K562 (cell line): Measurements from ENCODE around the gene PAN3. TPM values are rescaled to one million over a fixed set of nuclear protein-coding genes. Genes with fewer than 3 reads are reported as not detected.

Experiments
- CREBBP ChIP-seq: IDR thresholded peaks from one replicate; pipeline ENCODE4 v1.6.1; 2012; ENCODE audit warnings: low read depth, mild to moderate bottlenecking, control low read depth, inconsistent platforms, low read length
- KAT2B ChIP-seq: IDR thresholded peaks from one replicate; pipeline ENCODE4 v1.6.1; 2012; ENCODE audit warnings: low read depth, mild to moderate bottlenecking, control low read depth, inconsistent platforms, low read length, moderate library complexity
- OTX1 ChIP-seq: fragments of 450-650 bp; formaldehyde crosslinking; IDR thresholded peaks from 2 replicates; pipeline ENCODE4 v1.4.0; 2022; ENCODE audit warnings: mild to moderate bottlenecking
- POLR2G ChIP-seq: fragments of 200-400 bp; formaldehyde crosslinking; IDR thresholded peaks from 2 replicates; pipeline ENCODE4 v1.6.1; 2017; ENCODE audit warnings: low read depth, mild to moderate bottlenecking, antibody characterized with exemption, low read length, moderate library complexity
- PRMT5 ChIP-seq: sonication (generic); formaldehyde crosslinking; IDR thresholded peaks from 2 replicates; pipeline ENCODE4 v1.5.0; 2020; ENCODE audit warnings: missing genetic modification reagents
- STAT5A ChIP-seq: IDR thresholded peaks from 2 replicates; pipeline ENCODE4 v1.6.1; 2012; ENCODE audit warnings: low read length, inconsistent platforms, borderline replicate concordance
- TAF9B ChIP-seq: fragments of 450-650 bp; IDR thresholded peaks from 2 replicates; pipeline ENCODE4 v1.6.1; 2018; ENCODE audit warnings: mild to moderate bottlenecking; ENCODE audit not compliant: partially characterized antibody
- TRIM28 ChIP-seq: fragments of 450-650 bp; IDR thresholded peaks from 2 replicates; pipeline ENCODE4 v1.6.1; 2017
- polyA plus RNA-seq, 8 experiments: library from polyadenylated mRNA; depleted of rRNA in 4 of 8; stranded (reverse) in 5 of 8; unstranded in 3 of 8; fragments of >200 nt; fragmentation: Nextera tagmentation in 2 of 8; fragmentation: Illumina TruSeq in 1 of 8; extraction: Ambion mirVana in 2 of 8; extraction: Trizol in 1 of 8; gene quantifications; 2 replicates each; pipeline versions ENCODE4 v1.2.1 to v1.2.3, GENCODE V29; 2011 to 2014; ENCODE audit warnings: inconsistent platforms in 1 of 8, missing spikeins in 1 of 8
- total RNA-seq, 7 experiments: library from RNA; depleted of rRNA in 6 of 7; stranded (reverse); fragments of >200 nt in 6 of 7; fragmentation: Illumina TruSeq in 2 of 7; extraction: Trizol in 2 of 7; gene quantifications; 2 replicates each; pipeline versions ENCODE4 v1.2.1 to v1.2.3, GENCODE V29; 2011 to 2021; ENCODE audit warnings: low replicate concordance in 1 of 7
- TF ChIP-seq, protein P1 (sequence below): fragments of 450-650 bp; IDR thresholded peaks from 2 replicates; pipeline ENCODE4 v1.6.1; 2016; ENCODE audit warnings: mild to moderate bottlenecking, moderate library complexity
- TF ChIP-seq, protein P2 (sequence below): fragments of 450-650 bp; formaldehyde crosslinking; IDR thresholded peaks from 2 replicates; pipeline ENCODE4 v1.4.0; 2022; ENCODE audit warnings: missing genetic modification characterization
- TF ChIP-seq, protein P3 (sequence below), 2 experiments: fragments of 450-650 bp; conservative IDR thresholded peaks; 2 replicates each; pipeline ENCODE4 v1.6.1; 2017; ENCODE audit warnings: mild to moderate bottlenecking in 2 of 2, moderate library complexity in 2 of 2

Gene PAN3
- total and polyA plus RNA-seq, 9 of the 15 experiments (the other 6 are each of a cell fraction or from before 2014, with no cell fraction given), result 7.2 to 19.9 (median 11.6) TPM

DNA sequence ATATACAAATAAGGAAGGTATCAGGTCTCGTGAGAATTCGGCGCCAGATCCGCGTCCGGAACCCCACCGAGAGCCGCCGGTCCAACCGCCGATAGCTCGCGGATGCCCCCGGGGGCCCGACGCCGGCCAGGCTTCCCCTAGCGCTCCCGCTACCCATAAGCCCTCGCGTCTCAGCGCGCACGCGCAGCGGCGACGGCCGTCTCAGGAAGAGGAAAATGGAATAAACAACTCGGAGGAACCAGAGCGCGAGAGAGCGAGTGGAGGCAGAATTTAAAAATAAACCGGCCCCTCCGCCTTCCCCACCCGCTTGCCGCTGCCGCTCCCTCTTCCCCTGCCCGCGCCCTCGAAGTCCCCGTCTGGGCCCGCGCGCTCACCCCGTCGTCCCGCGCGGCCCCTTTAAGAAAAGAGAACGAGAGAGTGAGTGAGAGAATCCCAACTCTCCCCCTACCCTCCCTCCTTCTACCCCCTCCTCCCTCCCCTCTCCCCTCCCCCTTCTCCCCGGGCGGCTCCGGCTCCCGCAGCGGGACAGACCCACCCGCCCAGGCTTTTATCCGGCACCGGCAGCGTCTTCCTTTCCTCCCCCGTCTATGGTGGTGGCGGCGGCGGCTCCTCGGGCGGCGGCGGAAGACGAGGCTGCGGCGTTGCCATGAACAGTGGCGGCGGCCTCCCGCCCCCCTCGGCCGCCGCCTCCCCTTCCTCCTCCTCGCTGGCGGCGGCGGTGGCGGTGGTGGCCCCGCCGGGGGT, at the start of gene PAN3 (continued):
- TF ChIP-seq, protein P1, sequence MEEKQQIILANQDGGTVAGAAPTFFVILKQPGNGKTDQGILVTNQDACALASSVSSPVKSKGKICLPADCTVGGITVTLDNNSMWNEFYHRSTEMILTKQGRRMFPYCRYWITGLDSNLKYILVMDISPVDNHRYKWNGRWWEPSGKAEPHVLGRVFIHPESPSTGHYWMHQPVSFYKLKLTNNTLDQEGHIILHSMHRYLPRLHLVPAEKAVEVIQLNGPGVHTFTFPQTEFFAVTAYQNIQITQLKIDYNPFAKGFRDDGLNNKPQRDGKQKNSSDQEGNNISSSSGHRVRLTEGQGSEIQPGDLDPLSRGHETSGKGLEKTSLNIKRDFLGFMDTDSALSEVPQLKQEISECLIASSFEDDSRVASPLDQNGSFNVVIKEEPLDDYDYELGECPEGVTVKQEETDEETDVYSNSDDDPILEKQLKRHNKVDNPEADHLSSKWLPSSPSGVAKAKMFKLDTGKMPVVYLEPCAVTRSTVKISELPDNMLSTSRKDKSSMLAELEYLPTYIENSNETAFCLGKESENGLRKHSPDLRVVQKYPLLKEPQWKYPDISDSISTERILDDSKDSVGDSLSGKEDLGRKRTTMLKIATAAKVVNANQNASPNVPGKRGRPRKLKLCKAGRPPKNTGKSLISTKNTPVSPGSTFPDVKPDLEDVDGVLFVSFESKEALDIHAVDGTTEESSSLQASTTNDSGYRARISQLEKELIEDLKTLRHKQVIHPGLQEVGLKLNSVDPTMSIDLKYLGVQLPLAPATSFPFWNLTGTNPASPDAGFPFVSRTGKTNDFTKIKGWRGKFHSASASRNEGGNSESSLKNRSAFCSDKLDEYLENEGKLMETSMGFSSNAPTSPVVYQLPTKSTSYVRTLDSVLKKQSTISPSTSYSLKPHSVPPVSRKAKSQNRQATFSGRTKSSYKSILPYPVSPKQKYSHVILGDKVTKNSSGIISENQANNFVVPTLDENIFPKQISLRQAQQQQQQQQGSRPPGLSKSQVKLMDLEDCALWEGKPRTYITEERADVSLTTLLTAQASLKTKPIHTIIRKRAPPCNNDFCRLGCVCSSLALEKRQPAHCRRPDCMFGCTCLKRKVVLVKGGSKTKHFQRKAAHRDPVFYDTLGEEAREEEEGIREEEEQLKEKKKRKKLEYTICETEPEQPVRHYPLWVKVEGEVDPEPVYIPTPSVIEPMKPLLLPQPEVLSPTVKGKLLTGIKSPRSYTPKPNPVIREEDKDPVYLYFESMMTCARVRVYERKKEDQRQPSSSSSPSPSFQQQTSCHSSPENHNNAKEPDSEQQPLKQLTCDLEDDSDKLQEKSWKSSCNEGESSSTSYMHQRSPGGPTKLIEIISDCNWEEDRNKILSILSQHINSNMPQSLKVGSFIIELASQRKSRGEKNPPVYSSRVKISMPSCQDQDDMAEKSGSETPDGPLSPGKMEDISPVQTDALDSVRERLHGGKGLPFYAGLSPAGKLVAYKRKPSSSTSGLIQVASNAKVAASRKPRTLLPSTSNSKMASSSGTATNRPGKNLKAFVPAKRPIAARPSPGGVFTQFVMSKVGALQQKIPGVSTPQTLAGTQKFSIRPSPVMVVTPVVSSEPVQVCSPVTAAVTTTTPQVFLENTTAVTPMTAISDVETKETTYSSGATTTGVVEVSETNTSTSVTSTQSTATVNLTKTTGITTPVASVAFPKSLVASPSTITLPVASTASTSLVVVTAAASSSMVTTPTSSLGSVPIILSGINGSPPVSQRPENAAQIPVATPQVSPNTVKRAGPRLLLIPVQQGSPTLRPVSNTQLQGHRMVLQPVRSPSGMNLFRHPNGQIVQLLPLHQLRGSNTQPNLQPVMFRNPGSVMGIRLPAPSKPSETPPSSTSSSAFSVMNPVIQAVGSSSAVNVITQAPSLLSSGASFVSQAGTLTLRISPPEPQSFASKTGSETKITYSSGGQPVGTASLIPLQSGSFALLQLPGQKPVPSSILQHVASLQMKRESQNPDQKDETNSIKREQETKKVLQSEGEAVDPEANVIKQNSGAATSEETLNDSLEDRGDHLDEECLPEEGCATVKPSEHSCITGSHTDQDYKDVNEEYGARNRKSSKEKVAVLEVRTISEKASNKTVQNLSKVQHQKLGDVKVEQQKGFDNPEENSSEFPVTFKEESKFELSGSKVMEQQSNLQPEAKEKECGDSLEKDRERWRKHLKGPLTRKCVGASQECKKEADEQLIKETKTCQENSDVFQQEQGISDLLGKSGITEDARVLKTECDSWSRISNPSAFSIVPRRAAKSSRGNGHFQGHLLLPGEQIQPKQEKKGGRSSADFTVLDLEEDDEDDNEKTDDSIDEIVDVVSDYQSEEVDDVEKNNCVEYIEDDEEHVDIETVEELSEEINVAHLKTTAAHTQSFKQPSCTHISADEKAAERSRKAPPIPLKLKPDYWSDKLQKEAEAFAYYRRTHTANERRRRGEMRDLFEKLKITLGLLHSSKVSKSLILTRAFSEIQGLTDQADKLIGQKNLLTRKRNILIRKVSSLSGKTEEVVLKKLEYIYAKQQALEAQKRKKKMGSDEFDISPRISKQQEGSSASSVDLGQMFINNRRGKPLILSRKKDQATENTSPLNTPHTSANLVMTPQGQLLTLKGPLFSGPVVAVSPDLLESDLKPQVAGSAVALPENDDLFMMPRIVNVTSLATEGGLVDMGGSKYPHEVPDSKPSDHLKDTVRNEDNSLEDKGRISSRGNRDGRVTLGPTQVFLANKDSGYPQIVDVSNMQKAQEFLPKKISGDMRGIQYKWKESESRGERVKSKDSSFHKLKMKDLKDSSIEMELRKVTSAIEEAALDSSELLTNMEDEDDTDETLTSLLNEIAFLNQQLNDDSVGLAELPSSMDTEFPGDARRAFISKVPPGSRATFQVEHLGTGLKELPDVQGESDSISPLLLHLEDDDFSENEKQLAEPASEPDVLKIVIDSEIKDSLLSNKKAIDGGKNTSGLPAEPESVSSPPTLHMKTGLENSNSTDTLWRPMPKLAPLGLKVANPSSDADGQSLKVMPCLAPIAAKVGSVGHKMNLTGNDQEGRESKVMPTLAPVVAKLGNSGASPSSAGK, result 0 out of 2 replicates have a peak, but pooled peaks have one; percentile 23
- no peak for TF ChIP-seq PRMT5 (CRISPR knock-in tag)
- no peak for TF ChIP-seq TRIM28
- peak; percentile 29 for TF ChIP-seq TAF9B
- no peak for TF ChIP-seq KAT2B
- peak; percentile 89 for TF ChIP-seq POLR2G
- TF ChIP-seq OTX1 (CRISPR knock-in tag), result no peak
- no peak for TF ChIP-seq CREBBP
- TF ChIP-seq, protein P2, sequence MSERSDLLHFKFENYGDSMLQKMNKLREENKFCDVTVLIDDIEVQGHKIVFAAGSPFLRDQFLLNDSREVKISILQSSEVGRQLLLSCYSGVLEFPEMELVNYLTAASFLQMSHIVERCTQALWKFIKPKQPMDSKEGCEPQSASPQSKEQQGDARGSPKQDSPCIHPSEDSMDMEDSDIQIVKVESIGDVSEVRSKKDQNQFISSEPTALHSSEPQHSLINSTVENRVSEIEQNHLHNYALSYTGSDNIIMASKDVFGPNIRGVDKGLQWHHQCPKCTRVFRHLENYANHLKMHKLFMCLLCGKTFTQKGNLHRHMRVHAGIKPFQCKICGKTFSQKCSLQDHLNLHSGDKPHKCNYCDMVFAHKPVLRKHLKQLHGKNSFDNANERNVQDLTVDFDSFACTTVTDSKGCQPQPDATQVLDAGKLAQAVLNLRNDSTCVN, result no peak
- TF ChIP-seq, protein P3, sequence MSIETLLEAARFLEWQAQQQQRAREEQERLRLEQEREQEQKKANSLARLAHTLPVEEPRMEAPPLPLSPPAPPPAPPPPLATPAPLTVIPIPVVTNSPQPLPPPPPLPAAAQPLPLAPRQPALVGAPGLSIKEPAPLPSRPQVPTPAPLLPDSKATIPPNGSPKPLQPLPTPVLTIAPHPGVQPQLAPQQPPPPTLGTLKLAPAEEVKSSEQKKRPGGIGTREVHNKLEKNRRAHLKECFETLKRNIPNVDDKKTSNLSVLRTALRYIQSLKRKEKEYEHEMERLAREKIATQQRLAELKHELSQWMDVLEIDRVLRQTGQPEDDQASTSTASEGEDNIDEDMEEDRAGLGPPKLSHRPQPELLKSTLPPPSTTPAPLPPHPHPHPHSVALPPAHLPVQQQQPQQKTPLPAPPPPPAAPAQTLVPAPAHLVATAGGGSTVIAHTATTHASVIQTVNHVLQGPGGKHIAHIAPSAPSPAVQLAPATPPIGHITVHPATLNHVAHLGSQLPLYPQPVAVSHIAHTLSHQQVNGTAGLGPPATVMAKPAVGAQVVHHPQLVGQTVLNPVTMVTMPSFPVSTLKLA (conservative IDR thresholded peaks at IDR 0.05), result peak; percentile 47 to 63
- TF ChIP-seq STAT5A, result no peak
